H9 (cell line): Measurements from ENCODE around the gene GJD4. TPM values are rescaled to one million over a fixed set of nuclear protein-coding genes. Genes with fewer than 3 reads are reported as not detected.

Experiments
- DNase-seq: peaks from one replicate; pipeline ENCODE4 v3.0.0-alpha.2; 2017
- H2AFZ ChIP-seq: one replicate; pipeline ENCODE4 v1.6.1; 2013; ENCODE audit warnings: mild to moderate bottlenecking, low read length, control low read depth, moderate library complexity
- H2AK5ac ChIP-seq: 2 replicates; pipeline ENCODE4 v1.6.1; 2013; ENCODE audit warnings: low read length, control low read depth, mixed read lengths; ENCODE audit not compliant: insufficient read length
- H2BK120ac ChIP-seq: one replicate; pipeline ENCODE4 v1.6.1; 2013; ENCODE audit warnings: low read depth, mild to moderate bottlenecking, low read length, control low read depth, inconsistent platforms; ENCODE audit not compliant: poor library complexity, severe bottlenecking
- H2BK12ac ChIP-seq: 2 replicates; pipeline ENCODE4 v1.6.1; 2013; ENCODE audit warnings: low read length, control low read depth, mixed read lengths, low read depth; ENCODE audit not compliant: insufficient read length
- H2BK15ac ChIP-seq: 2 replicates; pipeline ENCODE4 v1.6.1; 2013; ENCODE audit warnings: low read depth, low read length, control low read depth
- H2BK20ac ChIP-seq: one replicate; pipeline ENCODE4 v1.6.1; 2013; ENCODE audit warnings: low read depth, mild to moderate bottlenecking, low read length, control low read depth, inconsistent platforms; ENCODE audit not compliant: poor library complexity, severe bottlenecking
- H2BK5ac ChIP-seq: 2 replicates; pipeline ENCODE4 v1.6.1; 2013; ENCODE audit warnings: low read length, control low read depth, mixed read lengths; ENCODE audit not compliant: insufficient read length
- H3K14ac ChIP-seq: 2 replicates; pipeline ENCODE4 v1.6.1; 2013; ENCODE audit warnings: low read length, control low read depth; ENCODE audit not compliant: insufficient read depth
- H3K18ac ChIP-seq: 2 replicates; pipeline ENCODE4 v1.6.1; 2013; ENCODE audit warnings: low read depth, mild to moderate bottlenecking, mixed read lengths, low read length, control low read depth; ENCODE audit not compliant: insufficient read length
- H3K23ac ChIP-seq: 2 replicates; pipeline ENCODE4 v1.6.1; 2013; ENCODE audit warnings: low read length, control low read depth, mixed read lengths, low read depth; ENCODE audit not compliant: insufficient read length
- H3K23me2 ChIP-seq: 2 replicates; pipeline ENCODE4 v1.6.1; 2013; ENCODE audit warnings: low read depth, mild to moderate bottlenecking, mixed read lengths, low read length, control low read depth; ENCODE audit not compliant: insufficient read length, poor library complexity, severe bottlenecking
- H3K27ac ChIP-seq: 2 replicates; pipeline ENCODE4 v1.5.1; 2013; ENCODE audit warnings: low read length, control low read depth, mixed read lengths, low read depth; ENCODE audit not compliant: insufficient read length
- H3K27me3 ChIP-seq: 2 replicates; pipeline ENCODE4 v1.6.1; 2013; ENCODE audit warnings: low read length, control low read depth, inconsistent platforms; ENCODE audit not compliant: insufficient read depth
- H3K4ac ChIP-seq: 2 replicates; pipeline ENCODE4 v1.6.1; 2013; ENCODE audit warnings: low read depth, mild to moderate bottlenecking, control low read depth, inconsistent platforms, low read length, moderate library complexity
- H3K4me1 ChIP-seq: 2 replicates; pipeline ENCODE4 v1.6.1; 2013; ENCODE audit warnings: low read length, control low read depth, inconsistent platforms; ENCODE audit not compliant: insufficient read depth
- H3K4me2 ChIP-seq: 2 replicates; pipeline ENCODE4 v1.6.1; 2013; ENCODE audit warnings: low read length, control low read depth, mixed read lengths; ENCODE audit not compliant: insufficient read length, insufficient read depth
- H3K56ac ChIP-seq: 2 replicates; pipeline ENCODE4 v1.6.1; 2013; ENCODE audit warnings: low read depth, mild to moderate bottlenecking, mixed read lengths, low read length, control low read depth; ENCODE audit not compliant: insufficient read length
- H3K79me1 ChIP-seq: 2 replicates; pipeline ENCODE4 v1.6.1; 2013; ENCODE audit warnings: low read depth, mild to moderate bottlenecking, moderate library complexity, low read length, control low read depth, inconsistent platforms; ENCODE audit not compliant: insufficient read depth, poor library complexity, severe bottlenecking
- H3K79me2 ChIP-seq: 2 replicates; pipeline ENCODE4 v1.6.1; 2013; ENCODE audit warnings: low read length, control low read depth, inconsistent platforms; ENCODE audit not compliant: insufficient read depth
- H3K9ac ChIP-seq: 2 replicates; pipeline ENCODE4 v1.6.1; 2013; ENCODE audit warnings: low read length, control low read depth, mixed read lengths; ENCODE audit not compliant: insufficient read length; ENCODE audit errors: extremely low read depth
- H3K9me3 ChIP-seq: one replicate; pipeline ENCODE4 v1.6.1; 2013; ENCODE audit warnings: low read depth, low read length, inconsistent platforms; ENCODE audit not compliant: control insufficient read depth
- H3T11ph ChIP-seq: one replicate; pipeline ENCODE4 v1.6.1; 2013; ENCODE audit warnings: mild to moderate bottlenecking, low read length, control low read depth, inconsistent platforms
- H4K20me1 ChIP-seq: one replicate; pipeline ENCODE4 v1.6.1; 2013; ENCODE audit not compliant: control insufficient read depth, insufficient read length, insufficient read depth
- H4K5ac ChIP-seq: 2 replicates; pipeline ENCODE4 v1.6.1; 2013; ENCODE audit warnings: low read depth, mild to moderate bottlenecking, mixed read lengths, low read length, control low read depth; ENCODE audit not compliant: insufficient read length
- H4K8ac ChIP-seq: replicated peaks from 2 replicates; pipeline ENCODE4 v1.6.1; 2013; ENCODE audit warnings: low read length, control low read depth, mixed read lengths, low read depth; ENCODE audit not compliant: insufficient read length
- H4K91ac ChIP-seq: 2 replicates; pipeline ENCODE4 v1.6.1; 2013; ENCODE audit warnings: low read depth, mild to moderate bottlenecking, moderate library complexity, mixed read lengths, low read length, control low read depth; ENCODE audit not compliant: insufficient read length
- H3K27ac Mint-ChIP-seq, 3 experiments: 2 replicates in 2 of 3; 3 replicates in 1 of 3; pipeline ENCODE4 v1.8.0; 2020 to 2021; ENCODE audit warnings: mixed read lengths in 3 of 3, mild to moderate bottlenecking in 1 of 3, moderate library complexity in 1 of 3
- H3K27me3 Mint-ChIP-seq: 2 replicates; pipeline ENCODE4 v1.8.0; 2021; ENCODE audit warnings: low read depth, mild to moderate bottlenecking, moderate library complexity, mixed read lengths
- H3K36me3 Mint-ChIP-seq, 3 experiments: 2 replicates in 2 of 3; 3 replicates in 1 of 3; pipeline ENCODE4 v1.8.0; 2020 to 2021; ENCODE audit warnings: low read depth in 3 of 3, mixed read lengths in 3 of 3; ENCODE audit not compliant: insufficient read depth in 1 of 3
- H3K4me1 Mint-ChIP-seq, 2 experiments: 2 replicates each; pipeline ENCODE4 v1.8.0; 2020; ENCODE audit warnings: mixed read lengths in 2 of 2
- H3K4me3 Mint-ChIP-seq, 2 experiments: 2 replicates in 1 of 2; 3 replicates in 1 of 2; pipeline ENCODE4 v1.8.0; 2020 to 2021; ENCODE audit warnings: mild to moderate bottlenecking in 2 of 2, mixed read lengths in 2 of 2, moderate library complexity in 1 of 2
- H3K9me3 Mint-ChIP-seq, 2 experiments: 2 replicates in 1 of 2; 3 replicates in 1 of 2; pipeline ENCODE4 v1.8.0; 2020; ENCODE audit warnings: mild to moderate bottlenecking in 2 of 2, mixed read lengths in 2 of 2, moderate library complexity in 1 of 2
- CTCF ChIP-seq: fragments of 200-600 bp; sonication (generic); conservative IDR thresholded peaks from 3 replicates; pipeline ENCODE4 v1.8.0; 2021; ENCODE audit warnings: antibody characterized with exemption, mild to moderate bottlenecking
- WGBS: extraction: QIAGEN DNeasy Blood & Tissue Kit; methylation state at CpG from one replicate; pipeline ENCODE4 v1.1.7; 2013; ENCODE audit warnings: missing lambda C conversion rate, low lambda C conversion rate, mixed read lengths; ENCODE audit not compliant: insufficient read length; ENCODE audit errors: extremely low coverage; 5-methylcytosine and 5-hydroxymethylcytosine counted together
- total RNA-seq: library from RNA; stranded (reverse); gene quantifications from 2 replicates; pipeline ENCODE4 v1.2.1, GENCODE V29; 2021

GJD4 gene
- total RNA-seq, 1 experiment from 2014 or later, result not detected

- Histone ChIP-seq H2BK15ac (no peak overlapping the region), H3K4me2 (no peak overlapping the region), H3T11ph (no peak overlapping the region), H3K27ac (no peak overlapping the region), H4K8ac (no peak overlapping the region), H2AK5ac (no peak overlapping the region), H3K79me1 (no peaks in the 10 kb centered on the region), H3K79me2 (no peaks in the 10 kb centered on the region), H3K4me1 (no peaks in the 10 kb centered on the region), H3K14ac (peak overlapping the region; percentile 25; the same call in 1 of the 2 replicates), H3K23ac (no peak overlapping the region), H2BK20ac (no peak overlapping the region), H2BK5ac (no peak overlapping the region), H3K27me3 (no peaks in the 10 kb centered on the region; the same call in 1 of the 2 replicates), H3K56ac (no peak overlapping the region), H4K91ac (no peak overlapping the region), H3K9ac (no peak overlapping the region), H2BK12ac (no peak overlapping the region), H3K18ac (no peak overlapping the region), H4K5ac (no peak overlapping the region), H3K4ac (no peak overlapping the region), H2AFZ (no peak overlapping the region), H4K20me1 (no peaks in the 10 kb centered on the region), H3K9me3 (no peaks in the 10 kb centered on the region), H3K23me2 (no peaks in the 10 kb centered on the region), H2BK120ac (no peak overlapping the region)
- Mint-ChIP-seq H3K4me1 (peaks cover 0 to under 1% of the 10 kb centered on the region in 2 experiments; a peak in 1 of 4 replicates), H3K27ac (peak overlapping the region in 1 of 3 experiments; percentile 54; a peak in 1 of 7 replicates), H3K4me3 (no peak overlapping the region), H3K9me3 (peaks cover 14 to 18% of the 10 kb centered on the region in 2 experiments), H3K36me3 (peaks cover 7 to 11% (median 11%) of the 10 kb centered on the region in 3 experiments), H3K27me3 (no peaks in the 10 kb centered on the region; the same call in 1 of the 2 replicates)
- WGBS, result no CpG with 5 or more reads among the region's 78 CpGs
- DNase-seq, result no peak
- TF ChIP-seq CTCF, result no peak
These were observed 2.6 kb downstream of the GJD4 start for GRCh38 chr10:35607475-35608327.
